ENCODE data around the gene GOSR2. TPM values are rescaled to one million over a fixed set of nuclear protein-coding genes. Genes with fewer than 3 reads are reported as not detected.

Gene GOSR2
- total RNA-seq, 1 donor from 2014 or later: 62.2 TPM

DNA sequence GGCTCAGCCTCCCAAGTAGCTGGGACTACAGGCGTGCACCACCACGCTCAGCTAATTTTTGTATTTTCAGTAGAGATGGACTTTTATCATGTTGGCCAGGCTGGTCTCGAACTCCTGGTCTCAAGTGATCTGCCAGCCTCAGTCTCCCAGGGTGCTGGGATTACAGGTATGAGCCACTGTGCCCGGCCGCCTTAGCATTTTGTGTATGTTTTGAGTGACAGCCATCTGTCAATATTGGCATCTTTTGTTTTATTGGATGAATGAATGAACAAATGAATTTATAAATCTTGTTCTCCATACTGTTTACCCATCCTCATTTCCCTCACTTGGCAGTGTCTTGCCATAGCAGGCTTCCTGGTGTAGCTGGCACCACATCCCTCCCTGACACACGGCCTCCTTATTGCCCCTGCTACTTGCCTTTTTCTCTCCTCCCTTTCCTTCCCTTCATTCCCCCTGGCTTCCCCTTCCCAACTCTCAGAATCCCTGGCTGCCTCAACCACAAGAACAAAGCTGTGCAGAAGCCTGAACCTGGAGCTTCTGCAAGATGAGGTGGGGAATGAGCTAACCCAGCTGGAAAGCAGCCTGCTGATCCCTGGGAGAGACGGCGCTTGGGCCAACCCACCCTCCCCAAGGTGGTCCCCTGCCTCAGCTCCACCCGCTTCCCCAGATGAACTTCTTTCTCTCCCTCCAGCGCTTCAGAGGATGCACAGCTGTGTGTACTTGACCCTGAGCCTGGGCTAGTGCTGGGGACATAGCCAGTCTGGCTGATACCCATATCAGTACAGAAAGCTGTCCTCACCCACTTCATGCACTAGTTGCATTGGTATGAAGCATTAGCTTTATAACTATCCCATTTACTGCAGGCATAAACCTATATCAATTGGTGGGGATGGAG is 37.3 kb upstream of the GOSR2 start:
- H3K4me1 Mint-ChIP-seq: no peaks in the 10 kb centered on the region
- no peak for DNase-seq
- H3K27ac Mint-ChIP-seq: no peak overlapping the region
- no peaks in the 10 kb centered on the region for H3K9me3 Mint-ChIP-seq
- no peak overlapping the region for H3K4me3 Mint-ChIP-seq
- intact Hi-C loops (cut with micrococcal nuclease): no loop called here
- H3K27me3 Mint-ChIP-seq: peaks cover 8% of the 10 kb centered on the region
- no peaks in the 10 kb centered on the region for H3K36me3 Mint-ChIP-seq (ENCODE audit: low read depth)

- intact Hi-C loops (cut with micrococcal nuclease): no loop called here
- H3K36me3 Mint-ChIP-seq (ENCODE audit: low read depth): no peaks in the 10 kb centered on the region
- H3K9me3 Mint-ChIP-seq: no peaks in the 10 kb centered on the region
- H3K4me1 Mint-ChIP-seq: no peaks in the 10 kb centered on the region
- no peak for DNase-seq
- H3K27ac Mint-ChIP-seq: no peak overlapping the region
- H3K27me3 Mint-ChIP-seq: peaks cover 10% of the 10 kb centered on the region
- H3K4me3 Mint-ChIP-seq: no peak overlapping the region
Observed at GRCh38 chr17:46886310-46886663, 36.7 kb upstream of the GOSR2 start.

- intact Hi-C loops (cut with micrococcal nuclease): no loop called here
- no peak overlapping the region for H3K4me3 Mint-ChIP-seq
Observed at GRCh38 chr17:46887717-46888116, 35.2 kb upstream of the GOSR2 start.

DNA sequence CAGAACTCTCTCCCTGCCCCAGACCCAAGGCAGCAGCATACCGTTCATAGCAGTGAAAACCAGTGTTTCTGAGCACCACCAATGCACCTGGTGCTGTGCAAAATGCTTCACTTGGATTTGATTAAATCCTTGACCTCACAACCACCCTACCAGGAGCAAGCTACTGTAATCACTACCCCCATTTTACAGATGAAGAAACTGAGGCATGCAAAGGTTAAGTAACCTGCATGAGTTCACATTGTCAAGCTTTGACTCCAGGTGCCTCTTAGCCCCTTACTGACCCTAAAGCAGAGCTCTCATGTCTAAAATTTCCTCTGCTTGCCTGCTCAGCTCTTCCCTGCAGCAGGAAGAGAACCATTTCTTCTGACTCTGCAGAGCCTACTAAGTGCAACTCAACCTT is 34.2 kb upstream of the GOSR2 start:
- peaks cover 16% of the 10 kb centered on the region for H3K27me3 Mint-ChIP-seq
- intact Hi-C loops (cut with micrococcal nuclease): no loop called here
- no peak for DNase-seq
- no peaks in the 10 kb centered on the region for H3K4me1 Mint-ChIP-seq
- no peak overlapping the region for H3K27ac Mint-ChIP-seq
- H3K9me3 Mint-ChIP-seq: no peaks in the 10 kb centered on the region
- no peaks in the 10 kb centered on the region for H3K36me3 Mint-ChIP-seq (ENCODE audit: low read depth)
- no peak overlapping the region for H3K4me3 Mint-ChIP-seq

More at GRCh38 chr17:46887717-46888116, 35.2 kb upstream of the GOSR2 start:
- no peak for DNase-seq
- H3K4me1 Mint-ChIP-seq: no peaks in the 10 kb centered on the region
- no peak overlapping the region for H3K27ac Mint-ChIP-seq
- no peaks in the 10 kb centered on the region for H3K9me3 Mint-ChIP-seq
- peaks cover 16% of the 10 kb centered on the region for H3K27me3 Mint-ChIP-seq
- no peaks in the 10 kb centered on the region for H3K36me3 Mint-ChIP-seq (ENCODE audit: low read depth)

GRCh38 chr17:46889519-46889918 is 33.4 kb upstream of the GOSR2 start:
- Mint-ChIP-seq H3K27me3 (peaks cover 16% of the 10 kb centered on the region), H3K36me3 (ENCODE audit: low read depth) (no peaks in the 10 kb centered on the region), H3K27ac (no peak overlapping the region), H3K4me3 (no peak overlapping the region), H3K4me1 (no peaks in the 10 kb centered on the region), H3K9me3 (no peaks in the 10 kb centered on the region)
- intact Hi-C loops (cut with micrococcal nuclease): no loop called here
- no peak for DNase-seq

DNA sequence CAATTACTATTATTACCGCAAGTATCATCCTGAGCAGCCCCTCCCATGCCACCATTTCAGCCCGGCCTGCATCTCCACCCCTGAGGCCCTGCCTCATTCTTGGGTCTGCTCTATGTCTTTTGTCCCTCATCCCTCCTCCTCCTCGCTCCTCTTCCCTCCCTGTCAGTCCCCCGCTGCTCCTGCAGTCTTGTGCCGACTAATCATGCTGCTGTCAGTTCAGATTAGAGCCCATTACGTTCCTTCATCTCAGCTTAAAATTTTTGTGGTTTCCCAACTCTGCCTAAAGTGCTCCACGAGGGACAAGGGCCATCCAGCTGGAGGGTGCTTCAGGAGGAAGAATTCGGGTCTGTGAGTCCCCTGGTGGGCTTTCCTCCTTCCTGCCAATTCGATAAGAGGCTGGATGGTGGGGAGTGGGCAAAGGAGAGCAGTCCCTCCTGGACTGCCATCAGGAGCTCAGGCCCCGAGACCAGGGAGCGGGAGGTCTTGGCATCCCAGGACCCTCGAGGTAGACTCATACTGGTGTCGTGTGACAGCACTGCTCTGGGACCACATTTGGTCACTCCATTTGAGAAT is 32.9 kb upstream of the GOSR2 start:
- DNase-seq: no peak
- no peaks in the 10 kb centered on the region for H3K36me3 Mint-ChIP-seq (ENCODE audit: low read depth)
- H3K27ac Mint-ChIP-seq: no peak overlapping the region
- no peaks in the 10 kb centered on the region for H3K4me1 Mint-ChIP-seq
- H3K9me3 Mint-ChIP-seq: no peaks in the 10 kb centered on the region
- H3K4me3 Mint-ChIP-seq: no peak overlapping the region
- intact Hi-C loops (cut with micrococcal nuclease): no loop called here
- peaks cover 16% of the 10 kb centered on the region for H3K27me3 Mint-ChIP-seq

DNA sequence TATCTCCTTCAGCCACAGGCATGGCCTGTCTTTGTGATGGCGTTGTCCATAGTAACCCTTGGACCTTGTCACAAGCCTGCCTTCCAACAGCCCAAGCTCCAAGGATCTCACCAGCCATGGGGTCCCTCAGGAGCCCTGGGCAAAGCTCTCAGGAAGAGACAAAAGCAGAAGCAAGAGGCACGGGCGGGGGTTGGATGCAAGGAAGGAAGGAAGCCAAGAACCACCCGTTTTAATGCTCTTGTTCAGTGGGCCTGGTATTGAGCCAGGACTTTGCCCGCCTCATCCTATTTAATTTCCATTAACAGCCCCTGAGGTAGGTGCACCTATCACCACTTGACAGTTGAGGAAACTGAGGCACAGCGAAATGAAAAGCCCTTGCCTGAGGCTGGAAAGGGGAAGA is 32.3 kb upstream of the GOSR2 start:
- Mint-ChIP-seq H3K4me1 (no peaks in the 10 kb centered on the region), H3K4me3 (no peak overlapping the region), H3K9me3 (no peaks in the 10 kb centered on the region), H3K27ac (no peak overlapping the region), H3K27me3 (peaks cover 16% of the 10 kb centered on the region), H3K36me3 (ENCODE audit: low read depth) (no peaks in the 10 kb centered on the region)
- no peak for DNase-seq
- intact Hi-C loops (cut with micrococcal nuclease): no loop called here

DNA sequence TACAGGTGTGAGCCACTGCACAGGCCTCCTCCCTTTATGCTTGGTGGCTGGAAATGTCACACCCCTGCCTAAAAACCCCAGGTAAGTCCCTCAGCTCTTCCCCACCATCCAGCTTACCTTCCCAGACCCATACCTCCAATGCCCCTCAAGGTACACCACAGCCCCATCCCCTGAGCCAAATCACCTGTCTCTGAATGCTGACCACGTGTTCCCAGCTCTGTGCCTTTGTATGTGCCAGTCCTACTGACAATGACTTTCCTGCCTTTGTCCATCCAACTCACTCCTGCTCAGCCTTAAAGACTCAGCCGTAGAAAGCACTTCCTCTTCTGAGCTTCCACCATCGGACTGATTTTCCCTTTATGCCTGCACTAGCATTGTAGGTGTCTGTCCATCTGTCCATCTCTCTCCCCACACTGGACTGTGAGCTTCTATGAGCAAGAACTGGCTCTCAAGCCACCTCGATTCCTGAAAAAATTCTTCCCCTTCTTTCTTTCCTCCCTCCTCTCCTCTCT is 30.7 kb upstream of the GOSR2 start:
- Mint-ChIP-seq H3K36me3 (ENCODE audit: low read depth) (no peaks in the 10 kb centered on the region), H3K9me3 (no peaks in the 10 kb centered on the region), H3K4me3 (no peak overlapping the region), H3K27me3 (peaks cover 14% of the 10 kb centered on the region), H3K27ac (no peak overlapping the region), H3K4me1 (no peaks in the 10 kb centered on the region)
- no peak for DNase-seq
- intact Hi-C loops (cut with micrococcal nuclease): no loop called here

DNA sequence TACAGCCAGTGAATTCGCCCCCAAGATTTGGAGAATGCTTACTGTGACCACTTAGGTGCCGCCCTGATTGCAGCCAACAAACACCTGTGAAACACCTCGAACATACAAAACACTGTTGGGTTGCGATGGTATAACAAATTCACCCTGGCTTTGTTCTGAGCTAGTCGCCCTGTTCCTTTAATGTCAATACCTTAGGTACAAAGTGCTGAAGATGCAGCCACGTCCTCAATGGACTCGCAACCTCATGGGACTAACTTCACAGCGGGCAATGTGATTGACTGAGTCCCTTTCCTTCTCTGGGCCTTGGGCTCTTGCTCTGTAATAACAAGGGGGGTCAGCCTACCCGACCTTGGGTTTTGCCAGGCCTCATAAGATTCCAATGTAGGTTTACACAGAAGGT is 28.9 kb upstream of the GOSR2 start:
- H3K4me1 Mint-ChIP-seq: no peaks in the 10 kb centered on the region
- intact Hi-C loops (cut with micrococcal nuclease): no loop called here

DNA sequence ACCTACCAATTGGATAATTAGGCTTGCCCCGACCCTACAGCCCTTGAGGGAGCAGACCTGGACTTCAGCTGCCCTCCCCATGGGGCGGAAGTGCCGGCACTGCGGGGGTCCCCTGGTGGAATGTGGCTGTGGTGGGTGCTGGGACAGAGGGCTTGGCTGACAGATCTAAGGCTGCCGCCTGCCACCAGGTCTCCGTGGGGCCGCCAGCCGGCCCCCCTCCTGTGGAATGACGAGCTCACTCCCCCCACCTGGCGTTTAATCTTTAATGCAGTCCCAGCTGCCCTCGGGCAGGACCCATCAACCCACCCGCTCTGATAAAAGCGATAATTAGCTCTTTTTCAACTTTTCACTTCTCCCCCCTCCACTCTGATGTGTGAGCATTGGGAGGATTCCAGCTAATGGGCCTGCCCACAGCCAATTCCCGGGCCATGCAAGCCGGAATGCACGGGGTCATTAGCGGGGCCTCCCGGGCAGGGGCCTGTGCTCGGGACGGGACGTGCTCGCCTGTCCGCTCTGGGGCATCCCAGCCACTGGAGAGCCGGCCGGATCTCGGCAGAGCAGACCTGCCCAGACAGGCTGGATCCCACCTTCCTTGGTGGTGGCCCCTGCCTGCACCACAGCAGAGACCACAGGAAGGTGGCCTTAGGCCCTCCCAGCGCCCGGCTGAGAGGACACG is 28.3 kb upstream of the GOSR2 start:
- DNase-seq: no peak
- Mint-ChIP-seq H3K9me3 (no peaks in the 10 kb centered on the region), H3K27ac (no peak overlapping the region)

More for the DNA sequence above, 28.9 kb upstream of the GOSR2 start:
- no peak overlapping the region for H3K4me3 Mint-ChIP-seq
- no peaks in the 10 kb centered on the region for H3K36me3 Mint-ChIP-seq (ENCODE audit: low read depth)
- no peak overlapping the region for H3K27ac Mint-ChIP-seq
- H3K27me3 Mint-ChIP-seq: peaks cover 12% of the 10 kb centered on the region
- H3K9me3 Mint-ChIP-seq: no peaks in the 10 kb centered on the region
- no peak for DNase-seq

DNA sequence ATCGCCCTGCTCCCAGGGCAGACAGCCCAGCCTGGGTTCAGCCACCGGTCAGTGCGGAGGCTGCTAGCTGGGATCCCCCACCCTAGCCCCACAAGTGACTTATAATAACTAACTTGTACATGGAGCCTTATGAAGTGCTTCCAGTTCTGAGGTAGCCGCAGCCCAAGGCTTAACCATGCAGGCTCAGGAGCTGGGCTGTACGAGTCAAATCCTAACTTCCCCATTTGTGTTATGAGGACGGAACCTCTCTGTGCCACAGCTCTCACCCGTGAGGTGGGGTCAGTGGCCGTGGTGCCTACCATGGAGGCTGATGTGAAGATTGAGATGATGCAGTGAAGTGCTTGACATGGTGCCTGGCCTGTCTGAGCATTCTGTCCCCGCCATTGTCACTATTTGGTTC is 27.8 kb upstream of the GOSR2 start:
- H3K4me3 Mint-ChIP-seq: no peak overlapping the region
- H3K9me3 Mint-ChIP-seq: no peaks in the 10 kb centered on the region
- H3K27ac Mint-ChIP-seq: no peak overlapping the region
- H3K36me3 Mint-ChIP-seq (ENCODE audit: low read depth): no peaks in the 10 kb centered on the region
- no peaks in the 10 kb centered on the region for H3K4me1 Mint-ChIP-seq
- no peak for DNase-seq
- intact Hi-C loops (cut with micrococcal nuclease): no loop called here
- H3K27me3 Mint-ChIP-seq: peaks cover 8% of the 10 kb centered on the region

More for the DNA sequence above, 28.3 kb upstream of the GOSR2 start:
- Mint-ChIP-seq H3K27me3 (peaks cover 12% of the 10 kb centered on the region), H3K36me3 (ENCODE audit: low read depth) (no peaks in the 10 kb centered on the region), H3K4me3 (no peak overlapping the region), H3K4me1 (no peaks in the 10 kb centered on the region)
- intact Hi-C loops (cut with micrococcal nuclease): no loop called here

GRCh38 chr17:46896991-46897390 is 26.0 kb upstream of the GOSR2 start:
- H3K9me3 Mint-ChIP-seq: no peaks in the 10 kb centered on the region
- H3K4me3 Mint-ChIP-seq: no peak overlapping the region
- H3K27me3 Mint-ChIP-seq: peaks cover 9% of the 10 kb centered on the region
- DNase-seq: no peak
- H3K27ac Mint-ChIP-seq: no peak overlapping the region
- H3K36me3 Mint-ChIP-seq (ENCODE audit: low read depth): no peaks in the 10 kb centered on the region
- intact Hi-C loops (cut with micrococcal nuclease): no loop called here
- no peaks in the 10 kb centered on the region for H3K4me1 Mint-ChIP-seq

GRCh38 chr17:46898364-46898763 is 24.6 kb upstream of the GOSR2 start:
- Mint-ChIP-seq H3K27me3 (peaks cover 6% of the 10 kb centered on the region), H3K36me3 (ENCODE audit: low read depth) (no peaks in the 10 kb centered on the region), H3K4me3 (no peak overlapping the region), H3K9me3 (no peaks in the 10 kb centered on the region), H3K4me1 (no peaks in the 10 kb centered on the region), H3K27ac (no peak overlapping the region)
- intact Hi-C loops (cut with micrococcal nuclease): no loop called here
- DNase-seq: no peak

- Mint-ChIP-seq H3K27ac (no peak overlapping the region), H3K36me3 (ENCODE audit: low read depth) (no peaks in the 10 kb centered on the region), H3K9me3 (peaks cover 3% of the 10 kb centered on the region), H3K4me1 (peaks cover 1% of the 10 kb centered on the region), H3K27me3 (peaks cover 7% of the 10 kb centered on the region), H3K4me3 (no peak overlapping the region)
- intact Hi-C loops (cut with micrococcal nuclease): no loop called here
- DNase-seq: no peak
Observed at GRCh38 chr17:46898860-46899259, 24.1 kb upstream of the GOSR2 start.

Measured in activated CD4-positive, alpha-beta T cell treated with anti-CD3 and anti-CD28 coated beads, Interleukin-2, amount 10 ng/mL, durations not matched to agents 24 days and 14 days (primary cell).